Activated T-cell treated with anti-CD3 and anti-CD28 coated beads, Interleukin-2, amount 50 U/mL, for 48 hours (primary cell): ENCODE measurements around the gene SHISA7.

Experiments
- DNase-seq, 2 experiments: peaks; one replicate each; pipeline ENCODE4 v3.0.0-alpha.2; 2020

The SHISA7 gene

DNA sequence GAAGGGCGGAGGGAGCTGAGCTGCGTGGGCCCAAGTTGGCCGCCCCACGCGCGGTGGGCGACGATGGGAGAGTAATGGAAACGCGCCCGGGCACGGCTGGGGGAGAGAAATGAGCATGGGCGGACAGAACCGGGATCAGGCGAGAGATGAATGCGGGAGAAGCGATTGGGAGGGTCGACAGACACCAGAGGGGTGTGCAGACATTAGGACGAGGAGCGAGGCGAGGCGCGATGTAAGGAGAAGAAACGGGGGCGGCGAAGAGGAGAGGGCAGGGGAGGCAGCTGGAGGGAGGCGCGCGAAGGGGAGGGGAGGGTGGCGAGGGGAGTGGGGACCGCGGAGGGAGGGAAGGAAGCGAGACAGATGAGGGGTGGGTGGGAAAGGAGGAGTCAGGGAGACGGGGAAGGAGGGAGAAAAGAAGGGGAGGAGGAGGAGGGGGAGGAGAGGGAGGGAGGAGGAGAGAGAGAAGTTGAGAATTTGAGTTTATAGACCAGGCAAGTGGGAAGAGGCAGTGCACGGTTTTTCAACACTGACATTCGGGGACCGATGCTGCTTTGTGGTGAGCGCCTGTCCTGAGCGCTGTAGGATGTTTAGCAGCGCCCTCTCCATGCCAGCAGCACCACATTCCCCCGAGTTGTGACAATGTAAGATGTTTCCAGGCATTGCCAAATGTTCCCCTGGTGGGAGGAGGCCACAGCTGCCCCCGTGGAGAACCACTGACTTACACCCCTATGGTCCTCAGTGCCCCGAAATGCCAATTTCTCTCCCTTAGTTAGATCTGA, at the start of gene SHISA7:
TSS of gene SHISA7 (minus strand) at position 256 of the 779 bp plus-strand sequence. CDS start 437 bp downstream, outside the sequence.
- no peak for DNase-seq

DNA sequence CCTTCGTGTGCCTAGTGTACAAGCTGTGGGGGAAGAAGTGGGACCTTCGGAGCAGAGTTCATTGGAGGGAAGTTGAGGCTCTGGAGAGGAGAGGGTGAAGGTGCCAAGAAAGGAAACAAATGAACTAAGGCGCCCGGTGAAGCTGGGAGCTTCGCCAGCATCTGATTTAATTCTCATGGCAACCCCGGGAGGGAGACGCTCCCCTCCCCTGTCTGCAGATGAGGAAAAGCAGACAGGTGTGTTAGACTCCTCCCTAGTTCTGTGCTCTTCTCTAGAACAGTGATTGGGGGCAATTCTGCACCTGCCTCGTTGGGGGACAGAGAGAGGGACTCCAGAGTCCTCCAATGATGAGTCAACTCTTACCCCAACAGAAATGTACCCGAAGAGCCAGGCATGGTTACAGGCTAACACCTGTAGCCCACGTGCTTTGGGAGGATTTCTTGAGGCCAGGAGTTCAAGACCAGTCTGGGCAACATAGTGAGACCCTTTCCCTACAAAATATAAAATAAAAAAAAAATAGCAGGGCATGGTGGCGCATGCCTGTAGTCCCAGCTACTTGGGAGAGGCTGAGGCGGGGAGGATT, 49.4 kb upstream of the SHISA7 start:
- DNase-seq = no peak

- no peak for DNase-seq
Observed at GRCh38 chr19:55491546-55492360, 48.7 kb upstream of the SHISA7 start.

DNA sequence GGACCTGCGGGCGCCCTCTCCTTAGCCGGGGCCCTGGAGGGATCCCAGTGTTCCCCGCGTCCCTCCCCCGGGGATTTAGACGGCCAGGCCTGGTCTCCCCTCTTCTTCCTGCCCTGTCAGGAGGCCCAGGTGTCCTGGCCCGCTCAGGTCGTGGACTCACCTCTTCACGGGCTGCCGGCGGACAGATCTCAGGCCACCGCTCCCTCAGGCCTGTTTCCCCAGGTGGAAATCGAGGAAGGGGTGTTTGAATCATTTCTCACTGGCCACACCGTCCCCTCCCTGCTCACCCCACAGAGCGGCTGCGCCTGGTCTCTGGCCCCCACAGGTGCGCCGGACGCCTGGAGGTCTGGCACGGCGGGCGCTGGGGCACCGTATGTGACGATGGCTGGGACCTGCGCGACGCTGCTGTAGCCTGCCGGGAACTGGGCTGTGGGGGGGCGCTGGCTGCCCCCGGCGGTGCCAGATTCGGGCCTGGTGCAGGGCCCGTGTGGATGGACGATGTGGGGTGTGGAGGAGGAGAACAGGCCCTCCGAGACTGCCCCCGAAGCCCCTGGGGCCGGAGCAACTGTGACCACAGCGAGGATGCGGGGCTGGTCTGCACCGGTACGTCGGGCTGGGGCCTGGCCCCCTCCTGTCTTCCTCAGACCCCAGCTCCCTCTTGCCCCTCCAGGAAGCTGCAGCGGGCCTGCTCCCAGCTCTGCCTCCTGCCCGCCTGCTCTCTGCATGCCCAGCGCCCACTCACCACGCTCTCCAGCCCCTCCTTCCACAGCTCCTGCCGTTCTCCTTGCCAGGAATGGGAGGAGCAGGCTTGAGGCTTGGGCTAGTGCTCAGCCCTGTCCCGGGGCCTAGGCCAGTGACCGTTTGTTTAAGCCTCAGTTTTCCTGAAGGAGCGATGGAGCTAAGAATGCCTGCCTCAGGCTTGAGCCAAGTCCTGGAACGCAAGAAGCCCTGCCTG, 47.7 kb upstream of the SHISA7 start:
- DNase-seq = no peak

DNA sequence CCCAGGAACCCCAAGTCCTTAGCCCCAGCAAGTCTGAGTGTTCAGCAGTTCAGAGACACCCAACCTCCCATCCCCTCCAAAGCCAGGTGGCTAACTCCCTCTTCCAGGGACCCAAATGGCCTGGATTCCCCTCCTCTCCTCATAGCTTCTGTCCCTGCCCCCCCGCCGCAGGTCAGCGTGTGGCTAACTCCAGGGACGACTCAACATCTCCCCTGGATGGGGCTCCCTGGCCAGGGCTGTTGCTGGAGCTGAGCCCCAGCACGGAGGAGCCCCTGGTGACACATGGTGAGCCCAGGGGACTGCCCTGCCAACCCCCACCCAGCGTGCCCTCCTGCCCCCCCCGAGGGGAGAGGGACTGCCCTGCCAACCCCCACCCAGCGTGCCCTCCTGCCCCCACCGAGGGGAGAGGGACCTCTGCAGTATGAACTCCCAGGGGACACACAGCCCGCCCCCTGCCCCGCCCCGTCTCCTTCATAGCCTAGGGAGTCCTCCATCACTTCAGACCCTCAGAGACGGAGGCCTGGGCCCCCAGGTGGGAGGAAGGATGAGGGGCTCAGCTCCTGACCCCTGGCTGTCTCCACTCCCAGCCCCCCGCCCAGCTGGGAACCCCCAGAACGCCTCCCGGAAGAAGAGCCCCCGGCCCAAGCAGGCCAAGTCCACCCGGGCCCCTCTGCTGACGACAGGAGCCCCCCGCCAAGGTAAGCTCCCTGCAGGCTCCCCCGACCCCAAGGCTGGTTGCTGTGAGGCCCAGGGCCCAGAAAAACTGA, 46.8 kb upstream of the SHISA7 start:
- no peak for DNase-seq

DNA sequence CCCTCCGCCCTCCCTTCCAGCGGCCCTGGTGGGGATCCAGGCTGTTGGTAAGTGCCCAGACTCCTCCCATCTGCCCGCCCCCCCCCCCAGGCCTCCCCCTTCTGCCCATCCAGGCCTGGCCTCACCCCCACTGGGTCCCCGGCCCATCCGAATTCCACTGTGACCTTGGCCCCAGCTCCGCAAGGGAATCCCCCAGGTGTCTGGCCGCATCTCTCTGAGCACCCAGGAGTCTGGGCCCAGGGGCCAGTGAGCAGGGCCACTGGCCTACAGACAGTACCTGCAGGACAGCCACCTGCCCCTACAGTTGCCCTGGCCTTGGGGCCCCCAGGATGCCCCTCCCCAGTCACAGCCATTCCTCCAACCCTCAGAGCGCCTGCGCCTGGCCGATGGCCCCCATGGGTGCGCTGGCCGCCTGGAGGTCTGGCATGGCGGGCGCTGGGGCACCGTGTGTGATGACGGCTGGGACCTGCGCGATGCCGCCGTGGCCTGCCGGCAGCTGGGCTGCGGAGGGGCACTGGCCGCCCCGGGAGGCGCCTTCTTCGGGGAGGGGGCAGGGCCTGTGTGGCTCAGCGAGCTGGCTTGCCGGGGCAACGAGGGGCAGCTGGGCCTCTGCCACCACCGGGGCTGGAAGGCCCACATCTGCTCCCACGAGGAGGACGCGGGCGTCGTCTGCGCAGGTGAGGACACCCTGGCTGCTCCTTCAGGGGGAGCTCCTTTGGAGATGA, 46.0 kb upstream of the SHISA7 start:
- DNase-seq = no peak

DNA sequence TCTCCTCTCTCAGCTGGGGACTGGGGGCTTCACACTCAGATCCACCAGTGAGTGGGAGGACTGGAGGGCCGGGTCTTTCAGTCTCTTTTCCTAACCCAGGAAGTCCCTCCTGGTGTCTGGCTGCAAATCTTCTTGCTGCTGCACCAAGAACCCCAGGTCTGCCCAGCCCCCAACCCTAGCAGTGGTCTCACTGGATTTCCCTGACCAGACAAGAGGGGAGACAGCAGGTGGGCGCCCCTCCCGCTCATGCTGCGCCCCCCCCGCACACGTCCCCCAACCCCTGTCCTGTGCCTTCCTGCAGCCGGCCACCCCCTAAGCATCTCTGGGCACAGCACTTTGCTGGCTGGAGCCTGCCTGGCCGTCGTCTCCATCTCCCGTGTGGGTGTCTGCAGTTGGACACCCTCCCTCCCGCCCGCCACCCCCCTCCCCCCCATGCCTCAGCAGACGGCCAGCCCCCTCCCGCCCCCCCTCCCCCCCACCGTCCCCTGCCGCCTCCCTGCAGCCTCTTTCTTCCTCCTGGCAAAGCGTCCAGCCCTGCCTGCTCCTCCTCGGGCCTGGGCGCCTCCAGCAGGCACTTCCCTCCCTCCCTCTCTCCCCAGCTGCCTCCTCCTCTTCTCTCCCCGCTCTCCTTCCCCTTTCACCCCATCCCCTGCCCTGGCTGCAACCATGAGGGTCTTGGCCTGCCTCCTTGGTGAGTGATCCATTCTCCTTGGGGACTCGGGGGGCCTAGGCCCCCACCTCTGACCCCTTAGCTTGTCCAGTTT, 45.0 kb upstream of the SHISA7 start, which contains the start of gene SSC5D:
TSS of gene SSC5D (plus strand) at position 513 of the 764 bp plus-strand sequence. CDS start at position 667, 154 bp downstream.
- no peak for DNase-seq

DNA sequence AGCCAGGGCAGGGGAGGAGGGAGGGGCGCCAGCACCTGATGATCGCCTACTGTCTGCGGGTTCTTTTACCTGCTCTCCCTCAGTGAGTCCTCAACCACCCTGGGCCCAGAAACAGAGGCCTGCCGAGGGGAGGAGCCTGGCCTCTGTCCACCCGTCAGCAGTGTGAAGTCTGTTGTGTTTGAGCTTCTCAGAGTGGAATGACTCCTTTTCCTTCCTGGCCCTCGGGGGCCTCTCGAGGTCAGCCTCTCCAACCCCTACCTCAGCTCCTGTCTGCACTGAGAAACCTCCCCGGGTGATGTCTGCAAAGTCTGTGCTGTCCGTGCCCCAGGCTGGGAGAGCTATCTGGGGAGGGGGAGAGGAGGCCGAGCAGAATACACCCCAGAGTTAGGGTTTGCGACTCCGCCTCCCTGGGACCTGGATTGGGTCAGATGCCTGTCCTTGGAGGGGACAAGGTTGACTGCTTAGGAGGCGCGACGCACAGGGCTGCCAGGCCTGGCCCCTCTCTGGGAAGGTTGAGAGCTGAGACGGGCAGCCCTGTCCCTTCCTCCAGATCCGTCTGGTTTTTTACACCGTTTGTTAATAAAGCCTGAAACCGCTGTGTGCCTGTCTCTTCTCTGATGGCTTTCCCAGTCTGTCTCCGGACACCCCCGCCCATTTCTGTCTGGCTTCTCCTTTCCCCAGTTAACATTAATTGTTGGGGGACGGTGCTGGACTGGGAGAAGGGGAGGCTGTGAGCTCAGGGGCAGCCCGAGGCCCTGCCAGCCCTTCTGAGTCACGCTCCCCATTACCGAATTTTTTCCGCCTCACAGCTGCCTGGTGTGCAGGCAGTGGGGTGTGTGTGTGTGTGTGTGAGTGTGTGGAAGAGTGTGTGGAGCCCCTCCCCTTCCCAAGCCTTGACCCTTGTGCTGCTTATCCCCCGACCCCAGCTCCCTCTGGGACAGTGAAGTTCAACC, 44.1 kb upstream of the SHISA7 start:
- DNase-seq = peak; percentile 71 to 73

DNA sequence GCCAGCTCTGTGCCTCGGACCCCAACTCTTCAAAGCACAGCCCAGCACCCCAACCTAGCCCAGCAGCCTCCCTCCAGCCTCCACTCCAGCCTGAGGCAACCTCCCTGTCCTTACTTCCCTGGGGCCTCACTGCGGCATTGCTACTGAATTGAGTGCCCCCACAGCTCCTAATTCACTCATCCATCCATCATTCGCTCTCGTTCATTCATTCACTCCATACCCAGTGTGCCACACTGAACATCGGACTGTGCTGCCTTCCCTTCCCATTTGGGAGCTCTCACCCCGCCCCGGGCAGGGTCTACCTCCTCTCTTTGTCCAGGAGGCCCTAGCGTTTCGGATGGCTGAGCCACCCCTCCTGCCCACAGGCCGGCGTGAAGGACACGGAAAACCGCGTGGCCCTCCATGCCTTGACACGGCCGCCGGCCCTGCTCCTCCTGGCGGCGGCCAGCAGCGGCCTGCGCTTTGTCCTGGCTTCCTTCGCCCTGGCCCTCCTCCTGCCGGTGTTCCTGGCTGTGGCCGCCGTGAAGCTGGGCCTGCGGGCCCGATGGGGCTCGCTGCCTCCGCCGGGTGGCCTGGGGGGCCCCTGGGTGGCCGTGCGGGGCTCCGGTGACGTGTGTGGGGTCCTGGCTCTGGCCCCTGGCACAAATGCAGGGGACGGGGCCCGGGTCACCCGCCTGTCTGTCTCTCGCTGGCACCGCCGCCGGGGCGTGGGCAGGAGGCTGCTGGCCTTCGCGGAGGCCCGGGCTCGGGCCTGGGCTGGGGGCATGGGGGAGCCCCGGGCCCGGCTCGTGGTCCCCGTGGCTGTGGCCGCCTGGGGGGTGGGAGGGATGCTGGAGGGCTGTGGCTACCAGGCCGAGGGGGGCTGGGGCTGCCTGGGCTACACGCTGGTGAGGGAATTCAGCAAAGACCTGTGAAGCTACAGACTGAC, 43.2 kb upstream of the SHISA7 start:
- no peak for DNase-seq

- no peak for DNase-seq
Observed at GRCh38 chr19:55485439-55486011, 42.4 kb upstream of the SHISA7 start.

GRCh38 chr19:55484593-55485438, 41.7 kb upstream of the SHISA7 start, which contains the start of gene NAT14:
Gene NAT14, plus strand, starts transcription at chr19:55485188. Its CDS starts 521 bp downstream, at chr19:55485709.
- DNase-seq = peak; percentile 79 to 83

DNA sequence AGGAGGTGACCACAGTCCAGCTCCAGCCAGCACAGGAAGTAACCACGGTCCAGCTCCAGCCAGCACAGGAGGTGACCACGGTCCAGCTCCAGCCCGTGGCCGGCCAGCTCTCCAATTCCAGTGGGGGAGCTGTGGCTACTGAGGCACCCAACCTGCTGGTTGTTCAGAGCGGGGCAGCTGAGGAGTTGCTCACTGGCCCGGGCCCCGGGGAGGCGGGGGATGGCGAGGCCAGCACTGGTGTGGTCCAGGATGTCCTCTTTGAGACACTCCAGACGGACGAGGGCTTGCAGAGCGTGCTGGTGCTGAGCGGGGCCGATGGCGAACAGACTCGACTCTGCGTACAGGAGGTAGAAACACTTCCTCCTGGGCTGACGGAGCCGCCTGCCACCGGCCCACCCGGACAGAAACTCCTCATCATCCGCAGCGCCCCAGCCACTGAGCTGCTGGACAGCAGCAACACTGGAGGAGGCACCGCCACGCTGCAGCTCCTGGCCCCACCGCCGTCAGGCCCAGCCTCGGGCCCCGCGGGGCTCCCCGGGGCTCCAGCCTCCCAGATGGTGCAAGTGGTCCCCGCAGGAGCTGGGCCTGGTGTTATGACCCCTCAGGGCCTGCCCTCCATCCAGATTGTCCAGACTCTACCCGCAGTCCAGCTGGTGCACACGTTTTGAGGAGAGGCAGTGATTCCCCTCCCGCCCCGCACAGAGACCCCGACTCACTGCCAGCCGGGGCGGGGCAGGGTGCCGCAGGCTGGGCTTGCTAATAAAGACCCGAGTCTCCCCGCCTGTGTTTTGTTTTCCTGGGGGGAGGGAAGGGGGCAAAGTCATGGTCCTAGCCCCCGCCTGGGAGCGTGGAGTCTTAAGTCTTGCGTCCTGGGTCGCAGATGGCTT, 40.8 kb upstream of the SHISA7 start:
- no peak for DNase-seq

DNA sequence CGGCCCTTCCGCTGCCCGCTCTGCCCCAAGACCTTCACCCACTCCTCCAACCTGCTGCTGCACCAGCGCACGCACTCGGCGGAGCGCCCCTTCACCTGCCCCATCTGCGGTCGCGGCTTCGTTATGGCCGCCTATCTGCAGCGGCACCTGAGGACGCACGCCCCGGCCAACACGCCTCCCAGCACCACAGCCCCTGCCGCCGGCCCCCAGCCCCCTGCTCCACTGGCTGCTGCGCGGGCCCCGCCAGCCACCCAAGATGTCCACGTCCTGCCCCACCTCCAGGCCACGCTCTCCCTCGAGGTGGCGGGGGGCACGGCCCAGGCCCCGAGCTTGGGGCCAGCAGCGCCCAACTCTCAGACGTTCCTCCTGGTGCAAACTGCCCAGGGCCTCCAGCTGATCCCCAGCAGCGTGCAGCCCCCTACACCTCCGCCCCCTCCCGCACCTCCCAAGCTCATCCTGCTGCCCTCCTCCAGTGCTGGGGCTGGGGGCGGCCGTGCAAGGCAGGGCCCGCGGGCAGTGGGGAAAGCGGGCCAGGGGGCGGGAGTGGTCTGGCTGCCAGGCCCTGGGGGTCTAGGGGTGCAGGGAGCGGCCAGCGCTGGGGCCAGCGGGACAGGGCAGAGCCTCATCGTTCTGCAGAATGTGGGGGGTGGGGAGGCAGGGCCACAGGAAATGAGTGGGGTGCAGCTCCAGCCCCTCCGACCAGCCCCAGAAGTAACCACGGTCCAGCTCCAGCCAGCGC, 40.0 kb upstream of the SHISA7 start:
- no peak for DNase-seq
